K562 (cell line): ENCODE data around the gene ARHGEF1. TPM values are rescaled to one million over a fixed set of nuclear protein-coding genes. Genes with fewer than 3 reads are reported as not detected.

ENCODE experiments used
- ESRRA ChIP-seq: fragments of 450-650 bp; IDR thresholded peaks from 2 replicates; pipeline ENCODE4 v1.6.1; 2014; ENCODE audit warnings: low read depth, mild to moderate bottlenecking, moderate library complexity, borderline replicate concordance
- GABPB1 ChIP-seq: sonication (generic); formaldehyde crosslinking; IDR thresholded peaks from 2 replicates; pipeline ENCODE4 v1.8.0; 2022; ENCODE audit warnings: mild to moderate bottlenecking, missing genetic modification reagents
- HDAC1 ChIP-seq, 2 experiments: fragments of 450-650 bp; IDR thresholded peaks; 2 replicates each; pipeline ENCODE4 v1.6.1; 2016 to 2017; ENCODE audit warnings: inconsistent platforms in 1 of 2, mild to moderate bottlenecking in 1 of 2, moderate library complexity in 1 of 2
- LEF1 ChIP-seq: fragments of 450-650 bp; IDR thresholded peaks from 2 replicates; pipeline ENCODE4 v1.6.1; 2016; ENCODE audit warnings: mild to moderate bottlenecking
- NCOA1 ChIP-seq: fragments of 450-650 bp; IDR thresholded peaks from 2 replicates; pipeline ENCODE4 v1.6.1; 2016; ENCODE audit warnings: low read depth
- NKRF ChIP-seq: fragments of 450-650 bp; IDR thresholded peaks from 2 replicates; pipeline ENCODE4 v1.6.1; 2016; ENCODE audit warnings: borderline replicate concordance
- PHTF2 ChIP-seq: fragments of 250-450 bp; sonication (Bioruptor Pico); IDR thresholded peaks from 2 replicates; pipeline ENCODE4 v1.5.0; 2021; ENCODE audit warnings: mild to moderate bottlenecking
- RBBP5 ChIP-seq: fragments of 200-600 bp; sonication (generic); IDR thresholded peaks from 2 replicates; pipeline ENCODE4 v1.6.1; 2012; ENCODE audit warnings: borderline replicate concordance, mild to moderate bottlenecking, low read length, control low read depth, inconsistent platforms; ENCODE audit not compliant: insufficient read depth, poor library complexity, severe bottlenecking
- RBM14 ChIP-seq: fragments of 200-400 bp; formaldehyde crosslinking; IDR thresholded peaks from 2 replicates; pipeline ENCODE4 v1.6.1; 2018; ENCODE audit warnings: low read depth, mild to moderate bottlenecking, low read length, moderate library complexity, borderline replicate concordance; ENCODE audit not compliant: insufficient read depth
- SAFB2 ChIP-seq: fragments of 200-400 bp; formaldehyde crosslinking; IDR thresholded peaks from 2 replicates; pipeline ENCODE4 v1.6.1; 2018; ENCODE audit warnings: borderline replicate concordance, low read length, low read depth, moderate library complexity; ENCODE audit not compliant: severe bottlenecking
- SIRT6 ChIP-seq: IDR thresholded peaks from one replicate; pipeline ENCODE4 v1.6.1; 2012; ENCODE audit warnings: low read depth, mild to moderate bottlenecking, control low read depth, inconsistent platforms, low read length, moderate library complexity
- SMAD4 ChIP-seq: fragments of 250-450 bp; sonication (Bioruptor Pico); conservative IDR thresholded peaks from 2 replicates; pipeline ENCODE4 v1.8.0; 2021; ENCODE audit warnings: inconsistent platforms, mild to moderate bottlenecking, moderate library complexity
- TAF15 ChIP-seq: fragments of 200-400 bp; formaldehyde crosslinking; IDR thresholded peaks from 2 replicates; pipeline ENCODE4 v1.6.1; 2017; ENCODE audit warnings: mild to moderate bottlenecking, low read depth, low read length, moderate library complexity
- TBL1XR1 ChIP-seq, 2 experiments: IDR thresholded peaks; 2 replicates each; pipeline ENCODE4 v1.6.1; 2012; ENCODE audit warnings: improper control_type of control experiment in 2 of 2, low read length in 2 of 2, mild to moderate bottlenecking in 1 of 2
- THAP12 ChIP-seq: fragments of 250-450 bp; sonication (Bioruptor Pico); IDR thresholded peaks from 2 replicates; pipeline ENCODE4 v1.9.0; 2021; ENCODE audit warnings: mild to moderate bottlenecking, inconsistent platforms
- U2AF2 ChIP-seq: fragments of 200-400 bp; formaldehyde crosslinking; optimal IDR thresholded peaks from 2 replicates; pipeline ENCODE3; 2017; ENCODE audit warnings: low read depth, mild to moderate bottlenecking, low read length
- USF1 ChIP-seq: sonication (generic); formaldehyde crosslinking; IDR thresholded peaks from 2 replicates; pipeline ENCODE4 v1.9.0; 2022; ENCODE audit warnings: mild to moderate bottlenecking, missing genetic modification reagents
- ZNF165 ChIP-seq: fragments of 250-450 bp; sonication (Bioruptor Pico); IDR thresholded peaks from 2 replicates; pipeline ENCODE4 v1.4.0; 2020; ENCODE audit warnings: borderline replicate concordance
- ZNF699 ChIP-seq: fragments of 250-450 bp; sonication (Bioruptor Pico); IDR thresholded peaks from 2 replicates; pipeline ENCODE4 v1.8.0; 2021; ENCODE audit warnings: mild to moderate bottlenecking, moderate library complexity; ENCODE audit not compliant: insufficient replicate concordance
- ZNF766 ChIP-seq: fragments of 200-800 bp; sonication (Bioruptor generic); conservative IDR thresholded peaks from 2 replicates; pipeline ENCODE4 v1.6.1; 2016; ENCODE audit warnings: missing genetic modification characterization, missing compliant biosample characterization
- ZSCAN32 ChIP-seq: fragments of 450-650 bp; formaldehyde crosslinking; IDR thresholded peaks from 2 replicates; pipeline ENCODE4 v1.4.0; 2020; ENCODE audit warnings: mild to moderate bottlenecking, moderate library complexity
- polyA plus RNA-seq, 8 experiments: library from polyadenylated mRNA; depleted of rRNA in 4 of 8; stranded (reverse) in 5 of 8; unstranded in 3 of 8; fragments of >200 nt; fragmentation: Nextera tagmentation in 2 of 8; fragmentation: Illumina TruSeq in 1 of 8; extraction: Ambion mirVana in 2 of 8; extraction: Trizol in 1 of 8; gene quantifications; 2 replicates each; pipeline versions ENCODE4 v1.2.1 to v1.2.3, GENCODE V29; 2011 to 2014; ENCODE audit warnings: inconsistent platforms in 1 of 8, missing spikeins in 1 of 8
- total RNA-seq, 7 experiments: library from RNA; depleted of rRNA in 6 of 7; stranded (reverse); fragments of >200 nt in 6 of 7; fragmentation: Illumina TruSeq in 2 of 7; extraction: Trizol in 2 of 7; gene quantifications; 2 replicates each; pipeline versions ENCODE4 v1.2.1 to v1.2.3, GENCODE V29; 2011 to 2021; ENCODE audit warnings: low replicate concordance in 1 of 7

The ARHGEF1 gene
- total and polyA plus RNA-seq, 9 of the 15 experiments (the other 6 are each of a cell fraction or from before 2014, with no cell fraction given) = 1.9 to 149 (median 29.8) TPM

- 0 out of 2 replicates have a peak, but pooled peaks have one; percentile 55 for TF ChIP-seq ZNF766
- TF ChIP-seq SIRT6 = no peak
- TF ChIP-seq TAF15 = no peak
- peak; percentile 92 for TF ChIP-seq NKRF
- TF ChIP-seq RBBP5 = peak; percentile 51
- TF ChIP-seq RBM14 = no peak
- no peak for TF ChIP-seq TBL1XR1 (IDR thresholded peaks at IDR 0.05; ENCODE audit: low read length in 2 of 2)
- TF ChIP-seq SMAD4 (CRISPR knock-in tag) = no peak
- TF ChIP-seq ZNF165 (CRISPR knock-in tag) = no peak
- no peak for TF ChIP-seq ZNF699 (CRISPR knock-in tag)
- no peak for TF ChIP-seq THAP12 (CRISPR knock-in tag)
- no peak for TF ChIP-seq U2AF2
- peak; percentile 39; the same call in 1 of the 2 replicates for TF ChIP-seq ESRRA
- peak; percentile 55; the same call in 1 of the 2 replicates for TF ChIP-seq GABPB1 (CRISPR knock-in tag)
- no peak for TF ChIP-seq SAFB2
- TF ChIP-seq ZSCAN32 (CRISPR knock-in tag) = no peak
- no peak for TF ChIP-seq LEF1
- TF ChIP-seq PHTF2 (CRISPR knock-in tag) = no peak
- TF ChIP-seq NCOA1 = peak; percentile 64; the same call in 1 of the 2 replicates
- TF ChIP-seq USF1 (CRISPR knock-in tag) = no peak; the same call in 1 of the 2 replicates
- TF ChIP-seq HDAC1 (IDR thresholded peaks at IDR 0.05) = peak in 1 of 2 experiments; percentile 94; a peak in 2 of 4 replicates
Observed at GRCh38 chr19:41928754-41929535, 46.0 kb downstream of the ARHGEF1 start (continued).
